ENCODE results near the gene PAX5. TPM values are rescaled to one million over a fixed set of nuclear protein-coding genes. Genes with fewer than 3 reads are reported as not detected.

The PAX5 gene
- total RNA-seq, 2 experiments from 2014 or later = 62.5 to 141 TPM

DNA sequence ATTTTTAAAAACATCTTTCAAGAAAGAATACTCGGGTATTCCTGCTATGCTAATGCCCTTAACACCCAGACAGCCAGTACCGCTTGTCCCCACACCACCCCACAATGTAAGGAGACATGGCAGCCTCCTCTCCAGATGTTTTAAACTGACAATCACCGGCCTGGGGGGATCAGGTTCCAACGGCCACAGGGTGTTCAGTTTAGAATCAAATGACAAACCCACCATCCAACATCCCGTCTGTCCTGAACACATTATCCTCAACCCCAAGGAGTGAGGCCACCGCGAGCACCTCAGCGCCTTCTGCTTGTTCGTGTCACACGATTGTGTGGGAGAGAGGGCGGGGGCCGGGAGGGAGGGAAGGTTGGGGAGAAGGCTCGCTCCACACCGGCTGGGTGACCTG is 152.8 kb downstream of the PAX5 start:
- Histone ChIP-seq H3K79me2 (ENCODE audit: insufficient read depth, low read depth, low read length) (no peaks in the 10 kb centered on the region), H4K20me1 (ENCODE audit: insufficient read depth, low read length) (no peaks in the 10 kb centered on the region), H3K4me1 (ENCODE audit: insufficient read depth, low read length, poor library complexity, severe bottlenecking) (peaks cover 18% of the 10 kb centered on the region), H3K9me2 (ENCODE audit: insufficient read depth, low read length) (no peaks in the 10 kb centered on the region), H3K36me3 (ENCODE audit: insufficient read depth, low read length) (peaks cover 80% of the 10 kb centered on the region), H3K9me3 (ENCODE audit: low read length) (no peaks in the 10 kb centered on the region), H3K27ac (ENCODE audit: low read depth, low read length, poor library complexity, severe bottlenecking) (no peak overlapping the region), H3K4me2 (ENCODE audit: low read length) (no peak overlapping the region), H3K4me3 (ENCODE audit: low read depth, low read length, poor library complexity, severe bottlenecking) (no peak overlapping the region), H2AFZ (ENCODE audit: low read length) (no peak overlapping the region)
- intact Hi-C loops (cut with micrococcal nuclease; ENCODE audit: unreplicated experiment) = no loop called here
- POLR2A ChIA-PET = no interaction called here
- CTCF ChIA-PET (ENCODE audit: unreplicated experiment) = interaction anchor here (0.6 kb wide), 1 partner anchor 231 kb away, joined by 3 read pairs; no protein-coding TSS in a partner anchor
- TF ChIP-seq, protein P1, sequence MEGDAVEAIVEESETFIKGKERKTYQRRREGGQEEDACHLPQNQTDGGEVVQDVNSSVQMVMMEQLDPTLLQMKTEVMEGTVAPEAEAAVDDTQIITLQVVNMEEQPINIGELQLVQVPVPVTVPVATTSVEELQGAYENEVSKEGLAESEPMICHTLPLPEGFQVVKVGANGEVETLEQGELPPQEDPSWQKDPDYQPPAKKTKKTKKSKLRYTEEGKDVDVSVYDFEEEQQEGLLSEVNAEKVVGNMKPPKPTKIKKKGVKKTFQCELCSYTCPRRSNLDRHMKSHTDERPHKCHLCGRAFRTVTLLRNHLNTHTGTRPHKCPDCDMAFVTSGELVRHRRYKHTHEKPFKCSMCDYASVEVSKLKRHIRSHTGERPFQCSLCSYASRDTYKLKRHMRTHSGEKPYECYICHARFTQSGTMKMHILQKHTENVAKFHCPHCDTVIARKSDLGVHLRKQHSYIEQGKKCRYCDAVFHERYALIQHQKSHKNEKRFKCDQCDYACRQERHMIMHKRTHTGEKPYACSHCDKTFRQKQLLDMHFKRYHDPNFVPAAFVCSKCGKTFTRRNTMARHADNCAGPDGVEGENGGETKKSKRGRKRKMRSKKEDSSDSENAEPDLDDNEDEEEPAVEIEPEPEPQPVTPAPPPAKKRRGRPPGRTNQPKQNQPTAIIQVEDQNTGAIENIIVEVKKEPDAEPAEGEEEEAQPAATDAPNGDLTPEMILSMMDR (conservative IDR thresholded peaks at IDR 0.05; ENCODE audit: low read length) = no peak
- no peak for TF ChIP-seq EZH2phosphoT487 (IDR thresholded peaks at IDR 0.05; ENCODE audit: borderline replicate concordance, low read depth, low read length)
- DNase-seq (ENCODE audit: low spot score) = no peak
- no TSS peak for BruUV-seq (replicated peaks)

DNA sequence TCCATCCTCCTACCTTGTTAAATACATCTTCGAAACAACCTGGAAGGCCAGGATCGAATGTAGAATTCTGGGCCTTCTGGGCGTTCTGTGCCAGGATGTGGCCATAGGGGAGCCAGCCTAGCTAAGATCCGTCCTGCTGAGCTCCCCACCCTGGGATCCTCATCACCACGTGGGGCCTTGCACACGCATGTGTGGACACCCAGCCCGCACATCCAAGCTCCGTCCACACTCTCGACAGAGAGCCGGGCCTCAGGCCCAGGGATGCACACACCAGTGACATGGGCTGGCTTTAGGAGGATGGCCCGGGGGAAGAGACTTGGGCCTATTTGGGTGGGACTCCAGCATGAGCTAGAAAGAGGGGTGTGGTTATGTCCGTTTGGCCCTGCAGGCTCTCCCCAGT is 154.0 kb downstream of the PAX5 start:
- H4K20me1 ChIP-seq (ENCODE audit: insufficient read depth, low read length) = no peaks in the 10 kb centered on the region
- DNase-seq (ENCODE audit: low spot score) = no peak
- H3K9me3 ChIP-seq (ENCODE audit: low read length) = no peaks in the 10 kb centered on the region
- peaks cover 78% of the 10 kb centered on the region for H3K36me3 ChIP-seq (ENCODE audit: insufficient read depth, low read length)
- H3K27ac ChIP-seq (ENCODE audit: low read depth, low read length, poor library complexity, severe bottlenecking) = no peak overlapping the region
- peaks cover 30% of the 10 kb centered on the region for H3K4me1 ChIP-seq (ENCODE audit: insufficient read depth, low read length, poor library complexity, severe bottlenecking)
- no TSS peak for BruUV-seq (replicated peaks)
- no peak overlapping the region for H3K4me2 ChIP-seq (ENCODE audit: low read length)
- no peaks in the 10 kb centered on the region for H3K9me2 ChIP-seq (ENCODE audit: insufficient read depth, low read length)
- no peak overlapping the region for H3K4me3 ChIP-seq (ENCODE audit: low read depth, low read length, poor library complexity, severe bottlenecking)
- CTCF ChIA-PET (ENCODE audit: unreplicated experiment) = no interaction called here
- no peak for TF ChIP-seq EZH2phosphoT487 (IDR thresholded peaks at IDR 0.05; ENCODE audit: borderline replicate concordance, low read depth, low read length)
- TF ChIP-seq, protein P1 (conservative IDR thresholded peaks at IDR 0.05; ENCODE audit: low read length) = no peak
- intact Hi-C loops (cut with micrococcal nuclease; ENCODE audit: unreplicated experiment) = no loop called here
- POLR2A ChIA-PET = no interaction called here
- no peak overlapping the region for H2AFZ ChIP-seq (ENCODE audit: low read length)
- H3K79me2 ChIP-seq (ENCODE audit: insufficient read depth, low read depth, low read length) = no peaks in the 10 kb centered on the region

DNA sequence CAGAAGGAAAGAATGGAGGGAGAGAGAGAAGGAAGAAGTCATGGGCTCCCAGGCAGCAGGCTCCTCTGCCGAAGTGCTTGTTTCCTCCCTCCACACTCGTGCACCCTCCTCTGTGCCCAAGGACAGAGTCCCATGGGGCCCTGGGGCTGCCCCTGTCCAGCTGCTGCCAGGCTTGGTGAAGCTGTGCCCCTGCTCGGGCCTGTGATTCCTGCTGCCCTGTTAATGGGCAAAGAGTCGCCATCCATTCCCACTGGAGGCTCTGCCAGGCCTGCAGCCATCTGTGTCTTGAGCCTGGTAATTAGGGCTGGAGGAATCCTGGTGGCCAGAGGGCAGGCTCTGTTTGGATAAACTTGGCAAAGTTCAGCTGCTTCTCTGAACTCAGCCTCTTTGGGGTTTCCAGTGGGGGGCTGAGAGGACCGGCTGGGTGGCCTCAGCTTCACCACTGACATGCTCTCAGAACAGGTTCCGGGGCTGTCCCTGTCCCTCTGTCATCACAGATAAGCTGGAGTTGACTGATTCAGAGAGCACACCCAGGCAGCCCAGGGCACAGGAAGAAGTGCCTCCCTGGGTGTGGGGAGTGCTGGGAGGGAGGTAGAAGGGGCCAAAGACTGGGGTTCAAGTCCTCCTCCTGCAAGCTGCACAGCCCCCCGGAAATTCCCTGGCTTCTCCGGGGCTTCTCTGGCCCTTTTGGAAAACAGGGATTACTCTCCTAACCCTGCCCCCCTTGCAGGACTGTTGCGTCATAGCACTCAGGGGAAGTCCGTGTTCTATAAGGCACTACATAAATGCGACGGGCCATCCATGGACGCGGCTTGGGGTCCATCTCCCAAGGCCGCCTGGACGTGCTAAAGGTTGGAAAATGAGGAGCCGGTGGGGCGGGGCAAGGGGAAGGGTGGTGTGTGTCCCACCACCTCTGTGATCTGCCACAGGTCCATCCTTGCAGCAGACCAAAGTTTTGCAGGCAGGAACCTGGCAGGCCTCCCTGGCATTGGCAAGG is 154.8 kb downstream of the PAX5 start:
- no peak for DNase-seq (ENCODE audit: low spot score)
- CTCF ChIA-PET (ENCODE audit: unreplicated experiment) = no interaction called here

More for the DNA sequence above, 154.8 kb downstream of the PAX5 start:
- no peak for TF ChIP-seq EZH2phosphoT487 (IDR thresholded peaks at IDR 0.05; ENCODE audit: borderline replicate concordance, low read depth, low read length)
- TF ChIP-seq, protein P1 (conservative IDR thresholded peaks at IDR 0.05; ENCODE audit: low read length) = no peak
- peaks cover 78% of the 10 kb centered on the region for H3K36me3 ChIP-seq (ENCODE audit: insufficient read depth, low read length)
- no peak overlapping the region for H2AFZ ChIP-seq (ENCODE audit: low read length)
- H3K9me3 ChIP-seq (ENCODE audit: low read length) = no peaks in the 10 kb centered on the region
- no peak overlapping the region for H3K4me2 ChIP-seq (ENCODE audit: low read length)
- no peak overlapping the region for H3K27ac ChIP-seq (ENCODE audit: low read depth, low read length, poor library complexity, severe bottlenecking)
- peaks cover 30% of the 10 kb centered on the region for H3K4me1 ChIP-seq (ENCODE audit: insufficient read depth, low read length, poor library complexity, severe bottlenecking)
- BruUV-seq (replicated peaks) = no TSS peak
- POLR2A ChIA-PET = no interaction called here
- no peaks in the 10 kb centered on the region for H3K79me2 ChIP-seq (ENCODE audit: insufficient read depth, low read depth, low read length)
- intact Hi-C loops (cut with micrococcal nuclease; ENCODE audit: unreplicated experiment) = loop anchor here (5.0 to 10.0 kb wide), 2 partner anchors 153 to 486 kb away; partner anchors contain the start of gene PAX5
- no peaks in the 10 kb centered on the region for H3K9me2 ChIP-seq (ENCODE audit: insufficient read depth, low read length)
- H3K4me3 ChIP-seq (ENCODE audit: low read depth, low read length, poor library complexity, severe bottlenecking) = no peak overlapping the region
- no peaks in the 10 kb centered on the region for H4K20me1 ChIP-seq (ENCODE audit: insufficient read depth, low read length)
